NB4 (cell line): ENCODE data around the gene HS6ST1.

Source experiments
- MAX ChIP-seq: IDR thresholded peaks from 2 replicates; pipeline ENCODE4 v1.6.1; 2011; ENCODE audit warnings: low read depth, low read length
- MYC ChIP-seq: IDR thresholded peaks from 2 replicates; pipeline ENCODE4 v1.6.1; 2011; ENCODE audit warnings: low read depth, low read length
- POLR2A ChIP-seq: IDR thresholded peaks from 2 replicates; pipeline ENCODE4 v1.6.1; 2011; ENCODE audit warnings: mild to moderate bottlenecking; ENCODE audit not compliant: insufficient read length; ENCODE audit errors: extremely low read depth
- TF ChIP-seq, protein P1 (sequence below): IDR thresholded peaks from one replicate; pipeline ENCODE4 v1.5.1; 2012; ENCODE audit warnings: low read depth, low read length

DNA sequence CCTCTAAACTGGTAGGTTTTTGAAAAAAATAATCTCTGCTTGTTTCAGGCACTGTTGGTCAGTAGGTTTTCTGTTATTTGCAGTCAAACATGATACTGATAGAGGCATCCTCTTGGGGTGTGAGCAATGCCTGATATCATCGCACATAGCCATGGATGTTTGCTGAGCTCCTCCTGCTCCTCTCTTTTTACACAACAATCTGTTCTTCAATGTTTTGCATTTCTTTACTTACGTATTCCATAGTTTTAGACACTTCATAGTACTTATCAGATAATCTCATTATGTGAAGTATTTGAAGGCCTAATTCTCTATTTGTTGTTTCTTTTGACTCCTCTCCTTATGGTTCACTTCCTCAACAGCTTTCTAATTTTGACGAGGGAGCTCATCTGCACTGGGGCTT lies 23.0 kb upstream of the HS6ST1 start:
- TF ChIP-seq, protein P1, sequence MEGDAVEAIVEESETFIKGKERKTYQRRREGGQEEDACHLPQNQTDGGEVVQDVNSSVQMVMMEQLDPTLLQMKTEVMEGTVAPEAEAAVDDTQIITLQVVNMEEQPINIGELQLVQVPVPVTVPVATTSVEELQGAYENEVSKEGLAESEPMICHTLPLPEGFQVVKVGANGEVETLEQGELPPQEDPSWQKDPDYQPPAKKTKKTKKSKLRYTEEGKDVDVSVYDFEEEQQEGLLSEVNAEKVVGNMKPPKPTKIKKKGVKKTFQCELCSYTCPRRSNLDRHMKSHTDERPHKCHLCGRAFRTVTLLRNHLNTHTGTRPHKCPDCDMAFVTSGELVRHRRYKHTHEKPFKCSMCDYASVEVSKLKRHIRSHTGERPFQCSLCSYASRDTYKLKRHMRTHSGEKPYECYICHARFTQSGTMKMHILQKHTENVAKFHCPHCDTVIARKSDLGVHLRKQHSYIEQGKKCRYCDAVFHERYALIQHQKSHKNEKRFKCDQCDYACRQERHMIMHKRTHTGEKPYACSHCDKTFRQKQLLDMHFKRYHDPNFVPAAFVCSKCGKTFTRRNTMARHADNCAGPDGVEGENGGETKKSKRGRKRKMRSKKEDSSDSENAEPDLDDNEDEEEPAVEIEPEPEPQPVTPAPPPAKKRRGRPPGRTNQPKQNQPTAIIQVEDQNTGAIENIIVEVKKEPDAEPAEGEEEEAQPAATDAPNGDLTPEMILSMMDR, result no peak
- TF ChIP-seq MYC (no peak), MAX (no peak), POLR2A (no peak)
